Naive thymus-derived CD8-positive, alpha-beta T cell (primary cell): ENCODE data around the gene ACTRT2. TPM values are rescaled to one million over a fixed set of nuclear protein-coding genes. Genes with fewer than 3 reads are reported as not detected.

Experiments
- ATAC-seq, 2 donors: fragments of 150-1000 bp; cut with Tn5 transposase in 1 of 2; sonication (Bioruptor Pico), chemical (Tn5 transposase) in 1 of 2; 1 replicate in 1 of 2; 2 replicates in 1 of 2; pipeline ENCODE4 v1.10.0; 2021; ENCODE audit warnings: mild to moderate bottlenecking in 2 of 2, moderate library complexity in 2 of 2
- POLR2A ChIA-PET: fragments of 350-600 bp; sonication (Branson Sonifier 250); formaldehyde crosslinking; loops from one replicate; lab custom pipeline; 2021; ENCODE audit warnings: antibody characterized with exemption; lab: Charles Lee
- DNase-seq, 10 donors: peaks; one replicate each; pipeline versions ENCODE4 v3.0.0 to v3.0.0-alpha.2; 2020 to 2022
- H3K27ac Mint-ChIP-seq, 10 donors: one replicate each; pipeline ENCODE4 v1.8.0; 2020 to 2022; ENCODE audit warnings: mild to moderate bottlenecking in 10 of 10, mixed read lengths in 10 of 10, moderate library complexity in 4 of 10, inconsistent platforms in 1 of 10
- H3K27me3 Mint-ChIP-seq, 5 donors: one replicate each; pipeline ENCODE4 v1.8.0; 2021 to 2022; ENCODE audit warnings: mixed read lengths in 5 of 5
- H3K36me3 Mint-ChIP-seq, 3 donors: one replicate each; pipeline ENCODE4 v1.8.0; 2020 to 2022; ENCODE audit warnings: mixed read lengths in 3 of 3, mild to moderate bottlenecking in 2 of 3, inconsistent platforms in 1 of 3
- H3K4me1 Mint-ChIP-seq, 4 donors: one replicate each; pipeline ENCODE4 v1.8.0; 2021 to 2022; ENCODE audit warnings: mixed read lengths in 4 of 4
- H3K4me3 Mint-ChIP-seq, 10 donors: one replicate each; pipeline ENCODE4 v1.8.0; 2020 to 2022; ENCODE audit warnings: mild to moderate bottlenecking in 10 of 10, mixed read lengths in 10 of 10, moderate library complexity in 6 of 10, inconsistent platforms in 1 of 10
- H3K9me3 Mint-ChIP-seq, 9 donors: one replicate each; pipeline ENCODE4 v1.8.0; 2020 to 2022; ENCODE audit warnings: mixed read lengths in 9 of 9, mild to moderate bottlenecking in 3 of 9, inconsistent platforms in 1 of 9, moderate library complexity in 1 of 9
- polyA plus RNA-seq, 3 donors: library from polyadenylated mRNA; unstranded; fragments of 300-500 nt; fragmentation: Illumina TruSeq; gene quantifications; one replicate each; pipeline ENCODE4 v1.2.3, GENCODE V29; 2021
- total RNA-seq, 8 experiments: library from RNA in 2 of 8; stranded (reverse) in 2 of 8; gene quantifications; one replicate each; pipeline ENCODE4 v1.2.3 and lab custom pipeline; 2021 to 2026

ACTRT2 gene
- total and polyA plus RNA-seq, 5 experiments from 2014 or later, result not detected

DNA sequence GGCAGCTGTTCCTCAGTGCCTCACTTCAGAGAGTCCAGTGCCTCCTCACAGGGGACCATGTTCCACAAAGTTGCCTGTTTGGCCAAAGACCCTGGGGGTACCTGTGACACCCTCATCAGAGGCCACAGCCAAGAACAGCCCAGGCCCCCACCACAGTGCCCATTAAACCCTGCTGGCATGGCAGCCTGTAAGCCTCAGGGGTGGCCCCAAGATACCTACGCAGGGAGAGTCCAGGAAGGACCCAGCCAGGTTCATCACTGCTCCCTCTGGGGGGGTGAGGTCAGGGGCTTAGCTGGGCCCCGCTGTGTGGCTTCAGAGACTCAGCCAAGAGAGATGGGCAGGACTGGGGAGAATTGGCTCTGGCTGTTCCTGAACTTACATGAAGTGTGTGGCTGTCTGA lies 28.6 kb downstream of the ACTRT2 start:
- peaks cover 0 to 2% (median 0%) of the 10 kb centered on the region in 4 donors for H3K4me1 Mint-ChIP-seq
- peaks cover 0 to 5% (median 0%) of the 10 kb centered on the region in 3 donors for H3K36me3 Mint-ChIP-seq
- no peak overlapping the region for H3K27ac Mint-ChIP-seq
- peaks cover 8 to 32% (median 22%) of the 10 kb centered on the region in 5 donors for H3K27me3 Mint-ChIP-seq
- peaks cover 0 to 11% (median 0%) of the 10 kb centered on the region in 9 donors for H3K9me3 Mint-ChIP-seq
- POLR2A ChIA-PET, result no interaction called here
- ATAC-seq, result no peak
- peak in 2 of 10 donors; percentile 14 to 30 for DNase-seq
- H3K4me3 Mint-ChIP-seq, result no peak overlapping the region

DNA sequence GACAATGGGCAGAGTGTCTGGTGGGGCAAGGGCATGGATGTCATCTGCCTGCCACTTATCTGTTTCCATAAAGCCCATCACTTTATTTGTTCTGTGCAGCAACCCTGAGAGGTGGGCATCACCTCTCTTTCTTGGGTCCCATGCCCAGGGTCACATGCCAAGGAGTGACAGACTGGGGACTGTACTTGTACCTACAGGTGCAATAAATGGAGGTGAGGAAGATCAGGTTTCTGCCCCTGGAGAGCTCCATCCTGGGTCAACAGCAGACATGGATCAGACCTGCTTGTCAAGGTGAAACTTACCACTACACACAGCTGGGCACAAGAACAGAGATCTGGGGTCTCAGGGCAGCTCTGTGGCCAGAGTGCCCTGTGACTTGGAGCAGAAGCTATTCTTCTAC lies 29.3 kb downstream of the ACTRT2 start:
- Mint-ChIP-seq H3K4me3 (no peak overlapping the region), H3K4me1 (peaks cover 0 to 2% (median 0%) of the 10 kb centered on the region in 4 donors), H3K27me3 (peaks cover 8 to 25% (median 22%) of the 10 kb centered on the region in 5 donors), H3K27ac (no peak overlapping the region), H3K36me3 (peaks cover 0 to 5% (median 0%) of the 10 kb centered on the region in 3 donors), H3K9me3 (peaks cover 0 to 11% (median 0%) of the 10 kb centered on the region in 9 donors)
- POLR2A ChIA-PET, result no interaction called here
- ATAC-seq (no peak), DNase-seq (peak in 1 of 10 donors; percentile 6)

DNA sequence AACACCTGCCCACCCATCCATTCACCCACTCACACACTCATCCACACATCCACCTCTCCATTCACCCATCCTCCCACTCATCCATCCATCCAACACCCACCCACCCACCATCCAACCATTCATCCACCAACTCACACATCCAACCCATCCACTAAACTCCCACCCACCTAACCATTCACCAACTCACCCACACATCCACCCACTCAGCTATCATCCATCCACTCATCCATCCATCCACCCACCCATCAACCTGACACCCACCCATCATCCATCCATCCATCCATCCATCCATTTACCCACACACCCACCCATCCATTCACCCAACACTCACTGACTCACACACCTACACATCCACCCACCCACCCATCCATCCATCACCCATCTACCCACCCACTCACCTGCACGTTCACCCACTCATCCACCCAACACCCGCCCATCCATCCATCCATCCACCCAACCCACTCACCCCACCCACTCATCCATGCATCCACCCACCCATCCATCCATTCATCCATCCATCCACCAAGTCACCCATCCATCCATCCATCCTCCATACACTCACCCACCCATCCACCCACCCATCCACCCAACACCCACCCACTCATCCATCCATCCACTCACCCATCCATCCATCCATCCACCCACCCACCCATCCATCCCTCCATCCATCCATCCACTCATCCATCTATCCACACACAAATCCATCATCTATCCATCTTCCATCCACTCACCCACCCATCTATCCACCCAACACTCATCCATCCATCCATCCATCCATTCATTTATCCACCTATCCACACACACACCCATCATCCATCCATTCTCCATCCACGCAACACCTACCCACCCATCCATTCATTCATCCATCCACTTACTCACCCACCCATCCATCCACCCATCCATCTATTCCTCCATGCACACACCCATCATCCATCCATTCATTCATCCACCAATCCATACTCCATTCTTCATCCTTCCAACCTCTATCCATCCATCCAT lies 30.3 kb downstream of the ACTRT2 start:
- Mint-ChIP-seq H3K27me3 (peaks cover 5 to 22% (median 18%) of the 10 kb centered on the region in 5 donors), H3K4me3 (no peak overlapping the region), H3K27ac (no peak overlapping the region), H3K4me1 (peaks cover 0 to 2% (median under 1%) of the 10 kb centered on the region in 4 donors), H3K36me3 (peaks cover 0 to 5% (median 0%) of the 10 kb centered on the region in 3 donors), H3K9me3 (peaks cover 0 to 11% (median 0%) of the 10 kb centered on the region in 9 donors)
- DNase-seq (peak in 1 of 10 donors; percentile 44), ATAC-seq (no peak)
- POLR2A ChIA-PET, result no interaction called here

DNA sequence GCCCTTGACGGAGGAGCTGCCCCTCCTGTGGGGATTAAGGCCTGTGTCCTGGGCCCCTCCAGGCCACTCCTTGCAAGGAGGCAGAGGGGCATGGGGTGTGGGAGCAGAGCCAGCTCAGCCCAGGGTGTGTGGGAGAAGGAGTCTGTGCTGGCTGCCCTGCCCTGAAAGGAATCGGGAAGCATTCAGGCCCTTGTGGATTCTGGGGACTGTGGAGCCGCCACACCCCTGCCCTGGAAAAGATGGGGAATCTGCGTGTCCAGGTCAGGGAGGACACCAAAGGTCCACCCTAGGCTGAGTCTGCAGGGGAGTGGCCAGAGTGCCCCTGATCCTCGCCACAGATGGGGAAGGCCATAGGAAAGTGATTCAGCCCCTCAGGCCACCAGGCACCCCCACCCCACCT lies 31.2 kb downstream of the ACTRT2 start:
- ATAC-seq, result no peak
- peaks cover 5 to 22% (median 18%) of the 10 kb centered on the region in 5 donors for H3K27me3 Mint-ChIP-seq
- peaks cover 0 to 2% (median under 1%) of the 10 kb centered on the region in 4 donors for H3K4me1 Mint-ChIP-seq
- H3K9me3 Mint-ChIP-seq, result peaks cover 0 to 11% (median 0%) of the 10 kb centered on the region in 9 donors
- DNase-seq, result peak in 2 of 10 donors; percentile 14 to 35
- H3K36me3 Mint-ChIP-seq, result peaks cover 0 to 5% (median 0%) of the 10 kb centered on the region in 3 donors
- no peak overlapping the region for H3K27ac Mint-ChIP-seq
- POLR2A ChIA-PET, result no interaction called here
- no peak overlapping the region for H3K4me3 Mint-ChIP-seq

GRCh38 chr1:3053366-3053980 lies 32.2 kb downstream of the ACTRT2 start:
- peaks cover 0 to 11% (median 0%) of the 10 kb centered on the region in 9 donors for H3K9me3 Mint-ChIP-seq
- H3K36me3 Mint-ChIP-seq, result peaks cover 0 to 5% (median 0%) of the 10 kb centered on the region in 3 donors
- no peak overlapping the region for H3K4me3 Mint-ChIP-seq
- peaks cover 0 to 3% (median under 1%) of the 10 kb centered on the region in 4 donors for H3K4me1 Mint-ChIP-seq
- POLR2A ChIA-PET, result no interaction called here
- no peak overlapping the region for H3K27ac Mint-ChIP-seq
- peaks cover 5 to 23% (median 18%) of the 10 kb centered on the region in 5 donors for H3K27me3 Mint-ChIP-seq
- ATAC-seq, result no peak
- DNase-seq, result peak in 1 of 10 donors; percentile 11

- peaks cover 0 to 3% (median under 1%) of the 10 kb centered on the region in 4 donors for H3K4me1 Mint-ChIP-seq
- no peak overlapping the region for H3K27ac Mint-ChIP-seq
- no peak overlapping the region for H3K4me3 Mint-ChIP-seq
- DNase-seq, result peak in 2 of 10 donors; percentile 13 to 24
- peaks cover 5 to 26% (median 18%) of the 10 kb centered on the region in 5 donors for H3K27me3 Mint-ChIP-seq
- ATAC-seq, result no peak
- peaks cover 0 to 11% (median 0%) of the 10 kb centered on the region in 9 donors for H3K9me3 Mint-ChIP-seq
- POLR2A ChIA-PET, result no interaction called here
- peaks cover 0 to 5% (median 0%) of the 10 kb centered on the region in 3 donors for H3K36me3 Mint-ChIP-seq
These were observed 32.7 kb downstream of the ACTRT2 start for GRCh38 chr1:3053986-3054385.

DNA sequence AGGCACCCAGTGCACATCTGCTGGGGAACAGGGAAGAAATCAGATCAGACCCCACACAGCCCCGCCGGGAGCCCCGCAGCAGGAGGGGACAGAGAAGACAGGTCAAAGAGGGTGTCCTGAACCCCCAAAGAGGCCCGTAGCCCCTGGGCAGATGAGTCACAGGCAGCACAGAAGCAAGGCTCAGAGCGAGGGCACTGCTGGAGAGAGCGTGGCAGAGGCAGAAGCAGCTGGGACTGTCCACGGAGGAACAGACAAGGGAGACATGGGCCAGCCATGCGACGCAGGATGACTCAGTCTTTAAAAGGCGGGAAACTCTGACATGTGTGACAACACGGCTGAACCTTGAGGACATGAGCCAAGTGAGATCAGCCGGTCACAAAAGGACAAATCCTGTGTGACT lies 33.2 kb downstream of the ACTRT2 start:
- Mint-ChIP-seq H3K4me3 (peak overlapping the region in 1 of 10 donors; percentile 45), H3K27ac (no peak overlapping the region)
- POLR2A ChIA-PET, result no interaction called here

GRCh38 chr1:3055051-3055450 lies 33.8 kb downstream of the ACTRT2 start:
- DNase-seq, result peak in 1 of 10 donors; percentile 53
- POLR2A ChIA-PET, result no interaction called here

More for the DNA sequence above, 33.2 kb downstream of the ACTRT2 start:
- Mint-ChIP-seq H3K36me3 (peaks cover 0 to 5% (median 0%) of the 10 kb centered on the region in 3 donors), H3K9me3 (peaks cover 0 to 11% (median 0%) of the 10 kb centered on the region in 9 donors), H3K27me3 (peaks cover 5 to 26% (median 18%) of the 10 kb centered on the region in 5 donors), H3K4me1 (peaks cover 0 to 3% (median under 1%) of the 10 kb centered on the region in 4 donors)
- ATAC-seq, result no peak
- peak in 2 of 10 donors; percentile 7 to 35 for DNase-seq

DNA sequence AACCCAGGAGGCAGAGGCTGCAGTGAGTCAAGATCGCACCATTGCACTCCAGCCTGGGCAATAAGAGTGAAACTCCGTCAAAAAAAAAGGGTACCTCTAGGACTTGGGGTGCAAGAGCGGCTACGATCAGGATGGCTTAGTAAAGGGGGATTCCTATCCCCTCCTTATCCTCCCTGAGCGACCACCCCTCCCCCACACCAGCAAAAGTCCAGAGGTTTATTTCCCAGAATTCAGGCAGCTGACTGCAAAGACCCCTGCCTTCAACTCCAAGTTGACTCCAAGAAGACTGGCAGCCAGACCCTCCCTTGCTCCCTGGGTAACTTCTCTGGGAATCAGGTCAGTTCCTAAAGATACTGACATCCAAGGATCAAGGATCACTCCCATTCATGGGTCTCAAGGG lies 35.4 kb downstream of the ACTRT2 start:
- POLR2A ChIA-PET, result no interaction called here
- Mint-ChIP-seq H3K36me3 (peaks cover 0 to 5% (median 0%) of the 10 kb centered on the region in 3 donors), H3K4me3 (no peak overlapping the region), H3K9me3 (peaks cover 0 to 9% (median 0%) of the 10 kb centered on the region in 9 donors), H3K4me1 (peaks cover 0 to 5% (median under 1%) of the 10 kb centered on the region in 4 donors), H3K27me3 (peaks cover 5 to 26% (median 17%) of the 10 kb centered on the region in 5 donors), H3K27ac (no peak overlapping the region)
- DNase-seq (peak in 1 of 10 donors; percentile 48), ATAC-seq (no peak)

More at GRCh38 chr1:3055051-3055450, 33.8 kb downstream of the ACTRT2 start:
- no peak for ATAC-seq
- Mint-ChIP-seq H3K9me3 (peaks cover 0 to 11% (median 0%) of the 10 kb centered on the region in 9 donors), H3K4me3 (no peak overlapping the region), H3K27ac (no peak overlapping the region), H3K36me3 (peaks cover 0 to 5% (median 0%) of the 10 kb centered on the region in 3 donors), H3K27me3 (peaks cover 5 to 26% (median 18%) of the 10 kb centered on the region in 5 donors), H3K4me1 (peaks cover 0 to 3% (median under 1%) of the 10 kb centered on the region in 4 donors)

DNA sequence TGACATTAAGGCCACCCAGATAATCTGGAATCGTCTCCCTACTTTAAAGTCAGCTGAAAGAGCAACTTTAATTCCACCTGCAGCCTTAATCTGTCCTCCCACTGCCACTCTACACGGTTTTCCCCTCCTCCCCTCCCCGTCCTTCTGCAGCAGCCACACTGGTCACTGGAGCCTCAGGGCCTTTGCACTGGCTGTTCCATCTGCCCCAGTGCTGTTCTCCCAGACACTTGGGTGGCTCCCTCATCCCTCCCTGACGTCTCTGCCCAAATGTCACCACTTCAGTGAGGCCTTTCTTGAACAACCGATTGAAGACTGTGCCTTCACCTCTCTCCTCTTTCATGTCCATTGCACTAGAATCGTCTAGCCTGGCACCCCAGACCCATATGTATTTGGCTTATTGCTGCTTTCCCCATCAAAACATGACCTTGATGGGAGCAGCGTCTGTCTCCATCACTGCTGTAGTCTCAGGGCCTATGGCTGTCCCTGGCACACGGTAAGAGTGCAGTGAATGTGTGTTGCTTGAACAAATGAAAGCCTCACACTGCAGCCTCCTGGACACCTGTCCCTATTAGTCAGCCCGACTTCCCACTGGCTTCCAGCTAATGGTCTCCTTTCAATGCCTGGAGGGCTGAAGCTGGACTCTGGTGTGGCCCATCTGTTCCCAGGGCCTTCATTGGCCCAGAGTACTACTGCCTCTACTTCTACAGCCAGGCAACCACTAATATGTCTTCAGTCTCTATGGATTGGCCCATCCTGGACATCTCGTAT lies 37.2 kb downstream of the ACTRT2 start:
- POLR2A ChIA-PET, result no interaction called here
- no peaks in the 10 kb centered on the region for H3K36me3 Mint-ChIP-seq
- H3K4me3 Mint-ChIP-seq, result no peak overlapping the region
- peak in 2 of 10 donors; percentile 6 to 24 for DNase-seq
- no peak for ATAC-seq
- H3K27ac Mint-ChIP-seq, result no peak overlapping the region
- H3K4me1 Mint-ChIP-seq, result peaks cover 0 to 3% (median under 1%) of the 10 kb centered on the region in 4 donors
- H3K27me3 Mint-ChIP-seq, result peaks cover 0 to 16% (median 0%) of the 10 kb centered on the region in 5 donors
- no peaks in the 10 kb centered on the region for H3K9me3 Mint-ChIP-seq

- peaks cover 0 to 8% (median 1%) of the 10 kb centered on the region in 5 donors for H3K27me3 Mint-ChIP-seq
- ATAC-seq (no peak), DNase-seq (peak in 1 of 10 donors; percentile 8)
- H3K9me3 Mint-ChIP-seq, result no peaks in the 10 kb centered on the region
- no peaks in the 10 kb centered on the region for H3K36me3 Mint-ChIP-seq
- POLR2A ChIA-PET, result no interaction called here
- peaks cover 0 to 3% (median under 1%) of the 10 kb centered on the region in 4 donors for H3K4me1 Mint-ChIP-seq
- H3K4me3 Mint-ChIP-seq, result no peak overlapping the region
- no peak overlapping the region for H3K27ac Mint-ChIP-seq
These were observed 38.9 kb downstream of the ACTRT2 start for GRCh38 chr1:3060127-3060526.
